Measurements from ENCODE around the gene PRSS48.
"Not testable (repeated sequence)": the region's sequence is repeated elsewhere in the genome, so short reads cannot be mapped to it uniquely, and the experiment has no call there.

PRSS48 gene

DNA sequence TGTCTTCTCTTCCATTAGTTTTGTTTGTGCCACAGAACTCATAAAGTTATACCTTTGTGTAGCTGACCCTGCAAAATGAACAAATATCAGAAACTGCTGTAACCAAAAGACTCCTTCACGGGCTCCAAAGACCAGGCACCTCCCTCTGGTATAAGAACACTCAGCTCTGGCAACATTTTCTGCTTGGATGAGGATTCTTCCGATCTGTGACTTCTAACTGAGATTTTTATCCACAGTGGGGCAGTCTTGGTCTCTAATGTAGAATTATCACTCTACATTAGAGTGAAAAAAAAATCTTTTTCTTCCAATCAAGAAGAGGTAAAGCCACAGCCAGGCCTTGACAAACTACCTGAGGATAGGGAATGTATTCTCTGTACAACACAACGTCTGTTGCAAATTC is 38.5 kb upstream of the PRSS48 start:
- Histone ChIP-seq H3K9ac (ENCODE audit: insufficient read length) (no peak overlapping the region), H3K4me3 (no peak overlapping the region), H3K9me3 (ENCODE audit: low read depth, low read length) (no peaks in the 10 kb centered on the region), H3K36me3 (ENCODE audit: insufficient read depth, low read length) (no peaks in the 10 kb centered on the region), H3K27ac (no peak overlapping the region)
- DNase-seq (ENCODE audit: low read depth, low spot score), result no peak
- TF ChIP-seq FOXP2 (optimal IDR thresholded peaks at IDR 0.05; ENCODE audit: control extremely low read depth, extremely low read length, insufficient read depth), result no peak

DNA sequence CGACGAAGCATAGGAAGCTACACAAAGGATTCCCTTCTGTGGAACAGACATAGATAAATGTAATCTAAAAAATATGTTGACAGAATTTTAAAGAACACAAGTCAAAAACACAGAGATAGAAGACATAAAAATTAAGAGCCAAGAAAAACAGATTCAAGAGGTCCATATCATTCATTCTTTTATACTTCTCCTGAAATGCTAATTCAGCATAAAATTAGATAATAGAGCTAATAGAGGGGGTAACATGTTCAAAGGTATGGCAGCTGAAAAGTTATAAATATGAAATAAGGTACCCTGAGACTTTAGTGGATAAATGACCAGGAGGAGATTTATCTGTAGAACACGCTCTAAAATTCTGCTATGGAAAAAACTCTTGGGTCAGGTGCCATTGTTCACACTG is 37.4 kb upstream of the PRSS48 start:
- no peak overlapping the region for H3K9ac ChIP-seq (ENCODE audit: insufficient read length)
- TF ChIP-seq EZH2 (IDR thresholded peaks at IDR 0.05), result no peak
- no peak for TF ChIP-seq POLR2AphosphoS5 (IDR thresholded peaks at IDR 0.05; ENCODE audit: borderline replicate concordance, low read depth, low read length)
- no peak for TF ChIP-seq FOXP2 (optimal IDR thresholded peaks at IDR 0.05; ENCODE audit: control extremely low read depth, extremely low read length, insufficient read depth)
- H3K9me3 ChIP-seq (ENCODE audit: low read depth, low read length), result no peaks in the 10 kb centered on the region
- no peak overlapping the region for H3K4me3 ChIP-seq
- H3K27ac ChIP-seq, result no peak overlapping the region
- no peak for DNase-seq (ENCODE audit: low read depth, low spot score)
- H3K36me3 ChIP-seq (ENCODE audit: insufficient read depth, low read length), result no peaks in the 10 kb centered on the region

DNA sequence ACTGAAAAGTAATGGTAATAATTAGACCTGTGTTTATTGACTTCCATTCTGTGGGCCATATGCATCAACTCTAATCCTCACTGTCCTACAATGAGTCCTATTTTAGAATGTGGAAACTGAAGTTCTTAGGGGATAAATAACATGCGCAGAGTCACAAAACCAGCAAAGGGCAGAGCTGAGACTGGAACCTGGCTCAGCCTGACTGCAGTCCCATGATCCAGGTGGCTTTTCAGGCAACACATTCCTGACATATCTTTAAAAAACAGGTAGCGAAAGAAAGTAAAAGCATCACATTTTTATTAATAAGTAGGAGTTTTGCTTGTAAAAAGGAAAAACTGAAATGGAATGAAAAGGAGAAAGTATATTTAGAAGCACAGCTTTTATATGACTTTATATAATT is 34.7 kb upstream of the PRSS48 start:
- Histone ChIP-seq H3K9ac (ENCODE audit: insufficient read length) (no peak overlapping the region), H3K27ac (no peak overlapping the region), H3K36me3 (ENCODE audit: insufficient read depth, low read length) (no peaks in the 10 kb centered on the region), H3K9me3 (ENCODE audit: low read depth, low read length) (no peaks in the 10 kb centered on the region), H3K4me3 (no peak overlapping the region)
- TF ChIP-seq EZH2 (IDR thresholded peaks at IDR 0.05) (no peak), POLR2AphosphoS5 (IDR thresholded peaks at IDR 0.05; ENCODE audit: borderline replicate concordance, low read depth, low read length) (no peak), FOXP2 (optimal IDR thresholded peaks at IDR 0.05; ENCODE audit: control extremely low read depth, extremely low read length, insufficient read depth) (no peak)
- no peak for DNase-seq (ENCODE audit: low read depth, low spot score)

DNA sequence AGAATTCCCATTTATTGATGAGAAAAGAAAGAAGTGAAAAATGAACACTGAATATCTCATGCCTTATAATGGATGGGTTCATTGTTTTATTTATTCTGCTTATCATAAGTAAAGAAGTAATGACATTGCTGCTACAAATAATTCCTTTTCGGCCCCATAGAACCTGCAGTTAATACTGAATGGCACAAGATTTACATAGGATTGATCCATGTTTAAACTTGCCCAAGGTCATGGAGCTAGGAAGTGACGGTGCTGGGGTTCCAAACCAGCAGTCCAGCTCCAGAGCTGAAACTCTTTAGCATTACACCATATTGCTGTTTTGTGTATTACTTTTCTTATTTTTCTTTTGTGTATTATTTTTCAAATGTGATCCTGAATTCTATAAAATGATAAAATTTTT is 30.2 kb upstream of the PRSS48 start:
- Histone ChIP-seq H3K36me3 (ENCODE audit: insufficient read depth, low read length) (no peaks in the 10 kb centered on the region), H3K9me3 (ENCODE audit: low read depth, low read length) (no peaks in the 10 kb centered on the region), H3K9ac (ENCODE audit: insufficient read length) (no peak overlapping the region), H3K4me3 (no peak overlapping the region), H3K27ac (no peak overlapping the region)
- DNase-seq (ENCODE audit: low read depth, low spot score), result no peak
- no peak for TF ChIP-seq FOXP2 (optimal IDR thresholded peaks at IDR 0.05; ENCODE audit: control extremely low read depth, extremely low read length, insufficient read depth)
- TF ChIP-seq POLR2AphosphoS5 (IDR thresholded peaks at IDR 0.05; ENCODE audit: borderline replicate concordance, low read depth, low read length), result no peak
- no peak for TF ChIP-seq EZH2 (IDR thresholded peaks at IDR 0.05)

DNA sequence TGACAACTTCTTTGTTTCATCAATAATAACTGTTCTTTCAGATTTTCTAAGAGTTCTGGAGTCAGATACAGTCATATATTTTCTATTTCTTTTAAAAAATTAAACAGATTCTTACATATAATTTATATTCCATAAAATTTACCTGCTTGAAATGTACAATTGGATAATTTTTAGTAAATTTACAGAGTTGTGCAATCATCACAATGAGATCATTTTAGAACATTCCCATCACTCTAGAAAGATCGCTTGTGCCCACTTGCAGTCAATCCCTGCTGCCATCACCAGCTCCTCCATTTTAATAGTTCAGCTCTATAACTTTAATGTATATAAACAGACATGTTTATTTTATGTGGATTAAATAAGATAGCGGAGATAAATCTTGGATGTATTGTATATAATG is 29.6 kb upstream of the PRSS48 start:
- H3K4me3 ChIP-seq, result no peak overlapping the region
- TF ChIP-seq EZH2 (IDR thresholded peaks at IDR 0.05), result no peak
- H3K9ac ChIP-seq (ENCODE audit: insufficient read length), result no peak overlapping the region
- no peak for DNase-seq (ENCODE audit: low read depth, low spot score)
- no peaks in the 10 kb centered on the region for H3K36me3 ChIP-seq (ENCODE audit: insufficient read depth, low read length)
- H3K9me3 ChIP-seq (ENCODE audit: low read depth, low read length), result no peaks in the 10 kb centered on the region
- no peak overlapping the region for H3K27ac ChIP-seq

DNA sequence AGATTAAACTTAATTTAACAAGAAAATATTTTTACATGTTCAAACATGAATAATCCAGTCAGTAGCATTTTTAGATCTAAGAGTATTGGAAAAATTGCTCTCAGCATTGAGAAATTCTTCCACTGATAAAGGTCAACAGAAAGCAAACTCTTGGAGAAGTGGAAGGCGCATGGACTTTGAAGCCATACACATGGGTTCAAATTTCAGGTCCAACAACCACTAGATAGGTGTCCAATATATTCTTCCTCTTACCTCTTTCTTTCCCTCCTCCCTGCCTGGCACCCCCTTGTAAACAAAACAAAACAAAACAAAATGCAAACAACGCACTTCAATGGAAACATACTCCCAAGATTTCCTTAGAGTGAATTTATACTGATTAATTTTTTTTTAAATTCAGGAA is 28.4 kb upstream of the PRSS48 start:
- DNase-seq (ENCODE audit: low read depth, low spot score), result no peak
- Histone ChIP-seq H3K36me3 (ENCODE audit: insufficient read depth, low read length) (no peaks in the 10 kb centered on the region), H3K9ac (ENCODE audit: insufficient read length) (no peak overlapping the region), H3K9me3 (ENCODE audit: low read depth, low read length) (no peaks in the 10 kb centered on the region), H3K4me3 (no peak overlapping the region), H3K27ac (no peak overlapping the region)
- TF ChIP-seq EZH2 (IDR thresholded peaks at IDR 0.05) (no peak), POLR2AphosphoS5 (IDR thresholded peaks at IDR 0.05; ENCODE audit: borderline replicate concordance, low read depth, low read length) (no peak), FOXP2 (optimal IDR thresholded peaks at IDR 0.05; ENCODE audit: control extremely low read depth, extremely low read length, insufficient read depth) (no peak)

DNA sequence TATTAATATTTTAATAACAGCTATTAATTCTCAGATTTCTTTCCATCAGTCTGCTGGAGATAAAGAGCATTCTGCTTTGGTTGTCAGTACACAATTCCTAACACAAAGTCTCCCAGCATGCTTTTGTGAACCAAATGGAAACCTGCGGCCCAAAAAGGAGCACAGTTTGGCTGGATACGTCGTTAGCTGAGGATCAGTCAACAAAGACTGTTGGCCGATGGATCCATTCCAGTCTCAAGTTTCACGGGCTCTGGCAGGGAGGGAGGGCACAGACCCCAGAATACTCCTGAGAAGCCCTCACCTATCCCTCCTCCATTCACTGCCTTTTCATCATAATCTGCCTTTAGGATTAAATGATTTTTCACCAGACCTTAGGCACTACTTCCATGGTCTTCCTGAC is 26.3 kb upstream of the PRSS48 start:
- Histone ChIP-seq H3K4me3 (no peak overlapping the region), H3K27ac (no peak overlapping the region), H3K9me3 (ENCODE audit: low read depth, low read length) (no peaks in the 10 kb centered on the region), H3K9ac (ENCODE audit: insufficient read length) (no peak overlapping the region), H3K36me3 (ENCODE audit: insufficient read depth, low read length) (no peaks in the 10 kb centered on the region)
- TF ChIP-seq POLR2AphosphoS5 (IDR thresholded peaks at IDR 0.05; ENCODE audit: borderline replicate concordance, low read depth, low read length) (no peak), FOXP2 (optimal IDR thresholded peaks at IDR 0.05; ENCODE audit: control extremely low read depth, extremely low read length, insufficient read depth) (no peak), EZH2 (IDR thresholded peaks at IDR 0.05) (no peak)
- DNase-seq (ENCODE audit: low read depth, low spot score), result no peak

DNA sequence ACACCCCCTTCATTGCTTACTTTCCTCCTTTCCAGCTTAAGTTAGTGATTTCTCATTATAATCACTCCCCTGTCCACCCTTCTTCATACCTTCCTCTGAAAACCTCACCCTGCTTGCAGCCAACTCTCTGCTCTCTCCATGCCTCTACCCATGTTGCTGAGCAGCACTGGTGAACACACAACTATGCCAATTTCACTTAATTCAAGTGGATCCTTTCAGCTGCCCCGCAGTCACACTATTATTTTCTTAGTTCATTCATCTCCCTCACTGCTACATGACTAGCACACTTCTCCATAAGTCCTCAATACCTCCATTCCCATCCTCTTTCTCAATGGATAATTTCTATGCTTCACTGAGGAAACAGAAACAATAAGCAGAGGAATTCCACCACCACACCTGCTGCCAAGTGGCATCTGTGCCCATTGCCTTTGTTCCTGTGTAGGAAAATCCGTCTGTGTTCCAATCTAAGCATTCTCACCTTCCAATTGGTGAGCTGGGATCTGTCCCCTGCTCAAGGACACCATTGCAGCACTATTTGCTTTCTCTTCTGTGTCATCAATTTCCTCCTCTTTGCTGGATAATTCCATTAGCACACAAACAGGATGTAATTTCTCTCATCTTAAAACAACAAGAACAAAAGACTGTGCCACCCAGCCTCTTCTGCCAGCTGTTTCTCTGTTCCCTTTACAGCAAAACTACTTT is 25.2 kb upstream of the PRSS48 start:
- no peak for TF ChIP-seq FOXP2 (optimal IDR thresholded peaks at IDR 0.05; ENCODE audit: control extremely low read depth, extremely low read length, insufficient read depth)
- TF ChIP-seq POLR2AphosphoS5 (IDR thresholded peaks at IDR 0.05; ENCODE audit: borderline replicate concordance, low read depth, low read length), result no peak
- no peak for TF ChIP-seq EZH2 (IDR thresholded peaks at IDR 0.05)
- H3K36me3 ChIP-seq (ENCODE audit: insufficient read depth, low read length), result no peaks in the 10 kb centered on the region
- H3K9me3 ChIP-seq (ENCODE audit: low read depth, low read length), result no peaks in the 10 kb centered on the region
- H3K4me3 ChIP-seq, result no peak overlapping the region
- no peak for DNase-seq (ENCODE audit: low read depth, low spot score)
- H3K9ac ChIP-seq (ENCODE audit: insufficient read length), result no peak overlapping the region
- no peak overlapping the region for H3K27ac ChIP-seq

DNA sequence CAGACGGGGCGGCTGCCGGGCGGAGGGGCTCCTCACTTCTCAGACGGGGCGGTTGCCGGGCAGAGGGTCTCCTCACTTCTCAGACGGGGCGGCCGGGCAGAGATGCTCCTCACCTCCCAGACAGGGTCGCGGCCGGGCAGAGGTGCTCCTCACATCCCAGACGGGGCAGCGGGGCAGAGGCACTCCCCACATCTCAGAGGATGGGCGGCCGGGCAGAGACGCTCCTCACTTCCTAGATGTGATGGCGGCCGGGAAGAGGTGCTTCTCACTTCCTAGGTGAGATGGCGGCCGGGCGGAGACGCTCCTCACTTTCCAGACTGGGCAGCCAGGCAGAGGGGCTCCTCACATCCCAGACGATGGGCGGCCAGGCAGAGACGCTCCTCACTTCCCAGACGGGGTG is 21.7 kb upstream of the PRSS48 start:
- not testable (repeated sequence) for DNase-seq (ENCODE audit: low read depth, low spot score); H3K9ac ChIP-seq (ENCODE audit: insufficient read length); H3K36me3 ChIP-seq (ENCODE audit: insufficient read depth, low read length); H3K4me3 ChIP-seq; H3K9me3 ChIP-seq (ENCODE audit: low read depth, low read length); H3K27ac ChIP-seq

DNA sequence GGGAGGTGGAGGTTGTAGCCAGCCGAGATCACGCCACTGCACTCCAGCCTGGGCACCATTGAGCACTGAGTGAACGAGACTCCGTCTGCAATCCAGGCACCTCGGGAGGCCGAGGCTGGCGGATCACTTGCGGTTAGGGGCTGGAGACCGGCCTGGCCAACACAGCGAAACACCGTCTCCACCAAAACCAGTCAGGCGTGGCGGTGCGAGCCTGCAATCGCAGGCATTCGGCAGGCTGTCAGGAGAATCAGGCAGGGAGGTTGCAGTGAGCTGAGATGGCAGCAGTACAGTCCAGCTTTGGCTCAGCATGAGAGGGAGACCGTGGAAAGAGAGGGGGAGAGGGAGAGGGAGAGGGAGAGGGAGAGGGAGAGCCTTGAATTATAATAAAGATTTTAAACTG is 21.3 kb upstream of the PRSS48 start:
- not testable (repeated sequence) for H3K4me3 ChIP-seq; H3K36me3 ChIP-seq (ENCODE audit: insufficient read depth, low read length); H3K9me3 ChIP-seq (ENCODE audit: low read depth, low read length); H3K27ac ChIP-seq; H3K9ac ChIP-seq (ENCODE audit: insufficient read length); DNase-seq (ENCODE audit: low read depth, low spot score)

Data from SK-N-MC (cell line).